ENCODE results near the gene CFL1.

Gene CFL1

DNA sequence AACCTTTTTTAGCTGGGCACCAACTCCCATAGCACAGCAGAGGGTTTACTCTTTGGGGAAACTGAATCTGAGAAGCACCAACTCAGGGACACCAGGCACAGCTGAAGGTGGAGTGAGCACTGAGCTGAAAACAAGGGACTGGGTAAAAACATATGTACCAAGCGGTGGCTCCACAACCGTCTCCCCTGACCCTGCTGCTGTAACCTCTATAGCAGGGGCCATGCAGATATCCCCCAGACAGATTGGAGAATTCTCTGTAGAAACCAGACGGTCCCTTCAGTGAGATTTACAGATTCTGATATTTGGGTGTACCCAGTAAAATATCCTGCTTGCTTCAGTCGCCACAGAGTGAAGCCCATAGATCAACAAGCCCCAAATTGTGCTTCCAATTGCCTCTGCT is 28.5 kb downstream of the CFL1 start:
- no peak for DNase-seq

- DNase-seq, result no peak
Observed at GRCh38 chr11:65826984-65827735, 30.8 kb downstream of the CFL1 start.

DNA sequence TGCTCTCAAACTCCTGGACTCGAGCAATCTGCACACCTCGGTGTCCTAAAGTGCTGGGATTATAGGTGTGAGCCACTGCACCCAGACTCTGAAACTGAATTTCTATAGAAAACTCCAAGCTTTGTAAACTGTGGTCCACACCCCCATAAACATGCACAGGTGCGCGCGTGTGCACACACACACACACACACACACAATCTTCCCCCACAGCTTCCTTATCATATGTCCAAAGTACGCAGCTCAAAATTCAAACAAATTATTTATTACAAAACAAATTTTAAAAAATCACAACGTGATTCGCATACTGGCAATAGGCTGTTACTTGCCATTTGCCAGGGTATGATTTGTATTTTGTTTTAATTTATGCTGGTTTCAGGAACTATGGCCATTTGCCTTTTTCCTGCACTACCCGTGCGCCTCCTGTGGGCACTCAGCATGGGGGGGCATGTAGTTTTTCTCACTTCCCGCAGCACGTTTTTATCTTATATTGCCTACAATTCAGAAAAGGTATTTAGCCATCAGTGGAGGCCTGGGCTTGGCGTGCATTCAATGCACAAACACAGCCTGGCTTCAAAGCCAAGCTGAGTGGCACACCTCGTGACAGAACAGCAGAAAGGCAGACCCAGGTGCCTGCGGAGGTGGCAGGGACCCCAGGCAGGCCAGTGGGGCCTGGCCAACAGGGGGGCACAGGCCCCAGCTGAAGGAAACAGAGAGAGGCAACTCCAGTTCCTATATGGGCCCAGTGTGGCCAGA is 35.0 kb downstream of the CFL1 start:
- no peak for DNase-seq

GRCh38 chr11:65821107-65821506 is 36.9 kb downstream of the CFL1 start:
- no peak for DNase-seq

DNA sequence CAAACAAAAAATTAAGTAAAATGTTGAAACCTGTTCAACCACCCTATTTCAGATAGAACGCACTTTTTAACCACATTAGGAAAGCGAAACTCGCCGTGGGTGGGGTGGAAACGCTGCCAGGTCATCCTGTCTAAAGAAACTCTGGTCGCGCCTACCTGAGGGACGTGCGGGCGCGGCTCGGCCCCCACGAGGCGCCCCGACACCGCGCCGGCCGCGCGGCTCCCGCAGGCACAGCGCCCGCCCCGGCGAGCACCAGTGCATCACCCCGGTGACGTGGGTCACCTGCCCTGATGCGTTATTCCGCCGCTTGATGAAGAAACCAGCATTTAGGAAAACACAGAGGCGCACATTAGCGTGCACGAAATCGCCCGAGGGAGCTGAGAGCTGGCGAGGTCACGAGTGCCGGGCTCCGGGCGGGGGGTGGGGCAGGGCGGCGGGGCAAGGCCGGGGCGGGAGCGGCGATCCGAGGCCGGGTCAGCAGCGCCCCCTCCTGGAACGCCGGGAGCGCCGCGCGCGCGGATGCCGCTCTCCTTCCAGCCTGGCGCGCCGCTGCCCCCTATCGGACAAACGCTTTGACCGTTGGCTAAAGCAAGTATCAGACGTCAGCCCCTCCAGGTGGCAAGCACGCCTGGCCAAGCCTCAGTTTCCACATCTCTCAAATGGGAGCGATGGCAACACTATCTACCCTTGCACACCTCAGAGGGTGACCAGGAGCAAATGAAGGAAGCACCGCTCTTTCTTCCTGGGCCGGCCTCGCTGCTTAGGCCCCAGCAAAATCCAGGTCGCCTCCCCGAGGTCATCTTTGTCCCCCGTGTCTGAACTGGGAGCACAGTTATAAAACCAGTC is 39.9 kb downstream of the CFL1 start:
- peak; percentile 88 for DNase-seq

GRCh38 chr11:65817312-65817834 is 40.6 kb downstream of the CFL1 start:
- no peak for DNase-seq

DNA sequence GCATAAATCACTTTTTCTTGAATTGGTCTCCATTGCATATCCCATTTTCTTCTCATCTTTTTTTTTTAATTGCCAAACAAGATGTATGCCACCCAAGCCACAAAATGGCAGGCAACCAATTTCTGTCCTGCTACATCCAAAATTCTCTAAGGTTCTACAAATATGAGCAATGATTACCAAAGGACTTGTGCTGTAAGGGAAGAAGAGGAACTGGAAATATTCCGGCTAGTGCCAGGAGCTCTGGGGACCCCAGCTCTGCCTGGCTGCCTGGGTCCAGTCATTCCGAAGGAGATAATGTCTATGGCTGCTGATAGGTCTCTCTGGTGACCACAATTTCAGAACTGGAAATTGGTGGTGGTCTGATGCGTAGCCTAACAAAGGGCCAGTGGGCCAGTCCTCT is 41.3 kb downstream of the CFL1 start:
- DNase-seq, result no peak

GRCh38 chr11:65814986-65815565 is 42.9 kb downstream of the CFL1 start:
- no peak for DNase-seq

DNA sequence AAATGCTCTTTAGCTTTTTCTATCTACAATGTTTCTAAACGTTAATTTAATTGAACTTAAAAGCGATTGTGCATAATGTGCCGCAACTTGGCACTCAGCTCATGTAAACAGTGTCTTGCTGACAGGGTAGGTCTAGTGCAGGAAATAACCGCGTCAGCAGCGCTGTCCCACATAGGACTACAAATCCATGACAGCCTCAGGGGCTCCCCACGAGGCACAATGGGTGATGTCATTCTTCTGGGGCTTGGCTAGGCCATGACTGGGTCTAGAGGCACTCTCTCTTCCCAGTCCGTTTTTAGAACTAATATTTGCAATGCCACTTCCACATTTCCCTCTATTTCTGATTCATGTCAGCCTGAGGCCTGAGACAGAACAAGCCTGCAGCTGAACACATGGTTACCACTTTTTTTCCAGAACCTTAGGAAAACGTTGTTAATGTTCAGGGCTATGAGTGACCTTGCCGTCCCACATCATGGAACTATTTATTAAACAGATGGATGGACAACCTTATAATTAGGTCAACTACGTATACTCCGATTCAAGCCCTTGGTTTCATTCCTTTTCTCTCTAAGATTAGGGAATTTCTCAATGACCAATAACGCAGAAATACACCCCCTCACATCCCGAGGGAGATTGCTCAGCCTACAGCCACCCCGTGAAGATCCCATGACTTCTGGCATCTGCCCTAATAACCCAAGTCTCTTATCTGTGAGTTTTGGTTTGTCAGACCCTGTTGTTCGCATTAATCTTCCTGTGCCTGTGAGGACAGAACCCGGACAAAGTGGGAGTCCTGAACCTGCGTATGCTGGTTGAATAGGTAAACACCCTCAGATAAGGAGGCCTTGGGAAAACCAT is 43.6 kb downstream of the CFL1 start:
- no peak for DNase-seq

DNA sequence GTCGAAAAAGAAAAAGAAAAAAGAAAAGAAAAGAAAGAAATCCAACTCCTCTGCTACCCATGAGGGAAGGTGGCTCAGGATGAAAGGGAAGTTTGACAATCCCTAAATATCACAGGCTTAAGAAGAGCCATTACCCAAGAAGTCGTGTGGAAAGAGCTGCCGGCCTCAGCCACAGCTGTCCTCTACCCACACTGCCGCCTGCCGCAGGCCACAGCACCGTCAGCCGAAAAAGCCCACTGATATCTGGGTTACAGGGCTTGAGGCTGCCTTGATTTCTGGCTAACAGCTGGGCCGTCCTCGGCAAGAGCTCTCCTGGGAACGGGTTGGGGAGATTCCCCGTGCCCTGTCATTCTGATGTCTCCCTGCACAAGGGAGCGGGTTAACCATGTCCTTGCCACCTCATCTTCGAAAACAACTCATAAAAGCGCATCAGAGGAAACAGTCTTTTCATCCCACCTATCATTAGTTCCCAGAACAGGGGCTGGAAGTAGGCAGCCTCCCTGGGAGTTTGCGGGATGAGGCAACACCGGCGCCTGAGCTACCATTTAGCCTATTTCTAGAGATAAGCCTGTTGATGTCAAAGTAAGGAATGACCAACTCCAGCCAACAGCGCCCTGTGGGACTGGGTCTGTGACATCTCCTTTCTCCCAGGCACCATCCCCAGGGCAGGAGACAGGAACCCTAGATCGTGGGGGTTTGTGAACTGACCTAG is 46.1 kb downstream of the CFL1 start:
- no peak for DNase-seq

DNA sequence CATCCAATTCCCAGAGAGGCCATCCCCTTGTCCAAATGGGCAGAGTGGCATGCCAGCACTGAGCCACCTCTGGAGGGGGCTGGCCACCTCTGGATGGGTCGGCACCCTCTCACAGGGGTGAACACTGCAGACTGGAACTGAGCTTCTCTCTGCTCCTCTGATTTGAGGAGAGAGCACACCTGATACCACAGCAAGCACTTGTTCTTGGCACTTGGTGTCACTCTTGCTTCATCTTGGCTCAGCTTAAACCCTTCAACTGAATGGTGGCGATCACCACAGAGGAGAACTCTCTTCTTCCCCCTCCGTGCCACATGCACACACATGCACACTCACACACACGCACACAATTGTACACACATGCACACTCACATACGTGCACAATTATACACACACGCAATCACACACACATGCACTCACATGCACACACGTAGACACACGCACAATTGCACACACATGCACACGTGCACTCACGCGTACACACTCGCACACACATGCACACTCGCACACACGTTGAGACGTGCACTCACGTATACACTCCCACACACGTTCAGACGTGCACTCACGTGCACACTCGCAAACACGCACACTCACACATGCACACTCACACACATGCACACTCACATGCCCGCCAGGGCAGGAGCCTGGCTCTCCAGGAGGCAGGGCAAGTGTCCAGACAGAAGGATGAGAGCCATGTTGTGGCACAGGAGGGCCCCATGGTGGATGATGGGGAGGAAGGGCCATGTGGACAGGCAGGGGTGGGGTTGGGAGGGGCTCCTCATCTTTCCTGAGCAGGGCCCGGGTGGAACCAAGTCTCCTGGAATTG is 47.7 kb downstream of the CFL1 start:
- DNase-seq, result no peak

DNA sequence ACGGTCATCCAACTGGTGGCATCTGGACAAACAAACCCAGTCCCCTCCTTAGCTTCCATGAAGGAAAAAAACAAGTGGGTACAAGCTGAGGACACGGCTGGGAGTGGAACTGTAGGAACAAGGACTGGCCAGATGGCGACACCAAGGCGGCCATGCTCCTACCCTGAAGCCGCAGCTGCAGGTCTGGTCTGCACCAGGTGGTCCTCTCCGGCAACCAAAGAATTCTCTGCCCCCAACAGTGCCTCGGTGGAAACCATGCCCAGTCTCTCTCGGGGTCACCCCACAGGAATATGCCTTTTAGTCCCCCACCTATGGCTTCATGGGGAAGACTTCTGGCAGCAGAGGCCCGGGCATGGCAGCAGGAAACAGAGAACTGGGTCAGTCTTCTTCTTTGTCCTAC is 48.5 kb downstream of the CFL1 start:
- no peak for DNase-seq

DNA sequence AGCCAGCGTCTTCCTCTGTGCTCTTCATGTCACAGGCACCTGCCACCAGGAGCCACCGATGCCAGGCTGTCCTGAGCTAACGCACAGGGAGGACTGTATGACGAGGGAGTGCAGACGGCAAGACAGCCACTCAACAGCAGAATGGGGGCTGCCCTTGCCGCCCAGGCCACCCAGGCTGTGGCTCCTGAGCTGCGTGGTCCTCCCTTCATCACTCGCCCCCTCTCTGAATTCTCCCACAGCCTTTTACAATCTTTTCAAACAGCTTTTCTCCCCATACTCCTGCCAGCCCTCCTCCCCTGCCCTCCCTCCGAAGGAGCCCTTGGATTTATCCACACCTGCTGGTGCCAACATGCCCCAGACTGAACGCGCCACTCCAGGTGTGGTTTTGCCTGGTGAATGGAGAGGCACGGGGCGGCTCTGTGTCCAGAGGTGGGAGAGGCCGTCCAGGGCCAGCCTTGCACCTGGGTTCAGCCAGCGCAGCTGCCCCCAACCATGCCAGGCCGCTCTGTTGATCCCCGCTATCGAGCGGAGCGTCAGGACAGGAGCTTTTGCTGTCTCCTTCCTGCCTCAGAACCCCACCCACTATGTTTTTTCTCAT is 49.1 kb downstream of the CFL1 start:
- no peak for DNase-seq

GRCh38 chr11:65806979-65807378 is 51.0 kb downstream of the CFL1 start:
- no peak for DNase-seq

Data from NCI-H1436 (cell line).